ENCODE data around the gene CNNM2.

- TF ChIP-seq ZNF274 (IDR thresholded peaks at IDR 0.05; ENCODE audit: low read depth, low read length), result no peak
- TF ChIP-seq SUZ12 (IDR thresholded peaks at IDR 0.05; ENCODE audit: extremely low read depth, insufficient read depth, insufficient read length), result no peak
Observed at GRCh38 chr10:102919992-102920739, 2.1 kb downstream of the CNNM2 start.
